Sigmoid colon (tissue), 4 donors: ENCODE results near the gene MATCAP1.

Source experiments
- POLR2A ChIP-seq, 2 donors: fragments of 450-650 bp; IDR thresholded peaks; one replicate each; pipeline ENCODE4 v1.6.1; 2016; ENCODE audit warnings: antibody characterized with exemption in 2 of 2, mild to moderate bottlenecking in 2 of 2, moderate library complexity in 2 of 2
- POLR2AphosphoS5 ChIP-seq, 4 donors: sonication (generic); formaldehyde crosslinking; IDR thresholded peaks; one replicate each; pipeline ENCODE4 v1.6.1; 2017; ENCODE audit warnings: antibody characterized with exemption in 4 of 4
- TF ChIP-seq, protein P1 (sequence below), 4 experiments: fragments of 450-650 bp in 3 of 4; fragments of 200-600 bp in 1 of 4; IDR thresholded peaks; one replicate each; pipeline ENCODE4 v1.5.1; 2016 to 2019; ENCODE audit warnings: antibody characterized with exemption in 4 of 4, mild to moderate bottlenecking in 3 of 4, moderate library complexity in 2 of 4

- TF ChIP-seq POLR2A (IDR thresholded peaks at IDR 0.05) (no peak), POLR2AphosphoS5 (IDR thresholded peaks at IDR 0.05) (no peak)
- TF ChIP-seq, protein P1, sequence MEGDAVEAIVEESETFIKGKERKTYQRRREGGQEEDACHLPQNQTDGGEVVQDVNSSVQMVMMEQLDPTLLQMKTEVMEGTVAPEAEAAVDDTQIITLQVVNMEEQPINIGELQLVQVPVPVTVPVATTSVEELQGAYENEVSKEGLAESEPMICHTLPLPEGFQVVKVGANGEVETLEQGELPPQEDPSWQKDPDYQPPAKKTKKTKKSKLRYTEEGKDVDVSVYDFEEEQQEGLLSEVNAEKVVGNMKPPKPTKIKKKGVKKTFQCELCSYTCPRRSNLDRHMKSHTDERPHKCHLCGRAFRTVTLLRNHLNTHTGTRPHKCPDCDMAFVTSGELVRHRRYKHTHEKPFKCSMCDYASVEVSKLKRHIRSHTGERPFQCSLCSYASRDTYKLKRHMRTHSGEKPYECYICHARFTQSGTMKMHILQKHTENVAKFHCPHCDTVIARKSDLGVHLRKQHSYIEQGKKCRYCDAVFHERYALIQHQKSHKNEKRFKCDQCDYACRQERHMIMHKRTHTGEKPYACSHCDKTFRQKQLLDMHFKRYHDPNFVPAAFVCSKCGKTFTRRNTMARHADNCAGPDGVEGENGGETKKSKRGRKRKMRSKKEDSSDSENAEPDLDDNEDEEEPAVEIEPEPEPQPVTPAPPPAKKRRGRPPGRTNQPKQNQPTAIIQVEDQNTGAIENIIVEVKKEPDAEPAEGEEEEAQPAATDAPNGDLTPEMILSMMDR (IDR thresholded peaks at IDR 0.05): peak in 1 of 4 experiments; percentile 4
Observed at GRCh38 chr16:67185651-67186134, 1.9 kb upstream of the MATCAP1 start.
